Rectal smooth muscle tissue (tissue), 1 donor: ENCODE results near the gene LTBP3.
"Not testable (repeated sequence)": the region's sequence is repeated elsewhere in the genome, so short reads cannot be mapped to it uniquely, and the experiment has no call there.

Source experiments
- H3K27ac ChIP-seq: one replicate; pipeline ENCODE4 v1.7.0; 2013; ENCODE audit warnings: low read depth, low read length, inconsistent platforms
- H3K27me3 ChIP-seq: one replicate; pipeline ENCODE4 v1.7.0; 2013; ENCODE audit warnings: low read length; ENCODE audit not compliant: control insufficient read depth, insufficient read depth
- H3K36me3 ChIP-seq: one replicate; pipeline ENCODE4 v1.7.0; 2013; ENCODE audit warnings: low read length; ENCODE audit not compliant: control insufficient read depth, insufficient read depth
- H3K4me1 ChIP-seq: one replicate; pipeline ENCODE4 v1.7.0; 2013; ENCODE audit warnings: low read length; ENCODE audit not compliant: control insufficient read depth, insufficient read depth
- H3K4me3 ChIP-seq: one replicate; pipeline ENCODE4 v1.7.0; 2013; ENCODE audit warnings: low read length
- H3K9ac ChIP-seq: one replicate; pipeline ENCODE4 v1.7.0; 2013; ENCODE audit warnings: low read length

The LTBP3 gene

DNA sequence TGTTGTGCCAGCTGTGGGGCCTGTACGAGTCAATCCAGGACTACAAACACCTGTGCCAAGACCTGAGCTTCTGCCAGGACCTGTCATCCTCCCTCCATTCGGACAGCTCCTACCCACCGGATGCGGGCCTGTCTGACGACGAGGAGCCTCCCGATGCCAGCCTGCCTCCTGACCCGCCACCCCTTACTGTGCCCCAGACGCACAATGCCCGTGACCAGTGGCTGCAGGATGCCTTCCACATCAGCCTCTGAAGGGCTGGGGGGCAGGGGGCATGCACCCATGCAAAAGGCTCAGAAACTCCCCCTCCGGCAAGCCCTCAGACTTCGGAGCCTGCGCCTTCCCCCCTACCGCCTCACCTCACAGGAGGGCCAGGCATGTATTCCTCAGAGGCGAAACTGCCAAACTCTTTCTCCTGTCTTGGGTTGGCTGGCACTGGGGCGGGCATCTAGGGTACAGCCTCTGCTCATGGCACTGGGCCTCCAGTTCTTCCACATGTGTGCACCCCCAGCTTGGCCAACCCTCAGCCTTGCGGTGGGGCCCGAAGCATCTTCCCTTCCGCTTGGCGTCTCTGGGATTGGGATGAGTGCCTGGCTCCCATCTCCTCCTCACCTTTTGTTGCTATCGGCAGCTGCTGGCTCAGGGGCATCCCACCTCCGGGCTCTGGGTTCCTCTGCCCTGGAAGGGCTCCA lies 15.4 kb upstream of the LTBP3 start:
- Histone ChIP-seq H3K9ac (peak overlapping the region; percentile 24), H3K4me1 (peaks cover 44% of the 10 kb centered on the region), H3K36me3 (no peaks in the 10 kb centered on the region), H3K4me3 (peak overlapping the region; percentile 98), H3K27me3 (no peaks in the 10 kb centered on the region), H3K27ac (peak overlapping the region; percentile 87)

- Histone ChIP-seq H3K4me3 (peak within 1 kb of the TSS; percentile 98), H3K27ac (peak within 1 kb of the TSS; percentile 87), H3K4me1 (peaks cover 40% of the 10 kb centered on the region), H3K27me3 (no peaks in the 10 kb centered on the region), H3K36me3 (no peaks in the 10 kb centered on the region), H3K9ac (peak within 1 kb of the TSS; percentile 71)
Measured at GRCh38 chr11:65572356-65573051, 14.3 kb upstream of the LTBP3 start, which contains the start of gene FAM89B. Gene FAM89B, plus strand, starts transcription at chr11:65572538. Its CDS starts 132 bp downstream, at chr11:65572670.

GRCh38 chr11:65571940-65572339 lies 13.8 kb upstream of the LTBP3 start:
- H3K4me1 ChIP-seq = peaks cover 40% of the 10 kb centered on the region
- H3K36me3 ChIP-seq = no peaks in the 10 kb centered on the region
- peak overlapping the region; percentile 27 for H3K9ac ChIP-seq
- H3K27me3 ChIP-seq = no peaks in the 10 kb centered on the region
- H3K4me3 ChIP-seq = peak overlapping the region; percentile 98
- H3K27ac ChIP-seq = peak overlapping the region; percentile 87

DNA sequence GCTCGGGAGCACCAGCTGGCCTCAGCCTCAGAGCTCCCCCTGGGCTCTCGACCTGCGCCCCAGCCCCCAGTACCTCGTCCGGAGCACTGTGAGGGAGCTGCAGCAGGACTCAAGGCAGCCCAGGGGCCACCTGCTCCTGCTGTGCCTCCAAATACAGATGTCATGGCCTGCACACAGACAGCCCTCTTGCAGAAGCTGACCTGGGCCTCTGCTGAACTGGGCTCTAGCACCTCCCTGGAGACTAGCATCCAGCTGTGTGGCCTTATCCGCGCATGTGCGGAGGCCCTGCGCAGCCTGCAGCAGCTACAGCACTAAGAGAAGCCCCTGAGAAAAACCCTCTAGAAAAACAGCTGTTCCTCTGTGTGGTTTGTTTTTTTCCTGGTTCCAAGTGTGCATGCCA lies 13.3 kb upstream of the LTBP3 start:
- Histone ChIP-seq H3K4me1 (peaks cover 40% of the 10 kb centered on the region), H3K9ac (no peak overlapping the region), H3K36me3 (no peaks in the 10 kb centered on the region), H3K27ac (peak overlapping the region; percentile 87), H3K4me3 (peak overlapping the region; percentile 98), H3K27me3 (no peaks in the 10 kb centered on the region)

- no peaks in the 10 kb centered on the region for H3K36me3 ChIP-seq
- peak within 1 kb of the TSS; percentile 79 for H3K9ac ChIP-seq
- H3K4me1 ChIP-seq = peaks cover 37% of the 10 kb centered on the region
Measured at GRCh38 chr11:65569973-65570918, 12.1 kb upstream of the LTBP3 start, which contains the start of gene ZNRD2. Gene ZNRD2, plus strand, starts transcription at chr11:65570477. Its CDS starts 15 bp downstream, at chr11:65570492.

DNA sequence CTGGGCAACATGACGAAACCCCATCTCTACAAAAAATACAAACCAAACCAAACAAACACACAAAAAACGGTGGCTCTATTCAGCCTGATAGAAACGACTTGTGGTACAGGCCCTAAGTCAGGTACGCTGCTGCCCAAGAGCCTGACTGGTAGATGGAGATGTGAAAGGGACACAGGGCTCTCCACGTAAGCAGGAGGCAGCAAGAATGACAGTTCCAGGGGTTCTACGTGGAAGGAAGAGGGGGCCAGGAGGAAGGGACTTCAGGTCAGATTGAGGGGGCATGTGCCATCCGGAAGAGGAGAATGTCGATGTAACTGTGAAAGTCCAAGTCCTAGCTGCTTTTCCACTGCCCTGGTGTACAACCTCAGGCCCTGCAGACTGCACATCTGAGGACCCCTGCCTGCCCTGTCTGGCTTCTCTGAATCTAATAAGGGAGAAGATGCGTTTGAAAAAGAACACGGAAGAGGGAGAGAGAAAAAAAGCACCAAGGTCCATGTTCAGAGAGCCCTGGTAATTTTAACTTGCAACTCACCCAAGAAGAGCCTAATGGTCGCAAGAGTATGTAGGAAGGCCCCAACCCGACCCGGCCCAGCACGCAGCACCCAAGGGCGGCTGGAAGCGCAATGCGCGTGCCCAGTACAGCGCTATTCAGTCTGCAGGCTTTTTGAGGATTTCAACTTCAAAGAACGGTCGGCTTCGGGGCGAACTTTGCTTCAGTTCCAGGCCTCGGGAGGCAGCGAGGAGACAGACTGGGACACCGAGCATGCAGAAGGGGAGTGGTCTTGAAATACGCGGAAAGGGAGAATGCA lies 11.2 kb upstream of the LTBP3 start:
- Histone ChIP-seq H3K4me3 (peak overlapping the region; percentile 98), H3K9ac (peak overlapping the region; percentile 79), H3K4me1 (peaks cover 34% of the 10 kb centered on the region), H3K27me3 (no peaks in the 10 kb centered on the region), H3K27ac (peak overlapping the region; percentile 95), H3K36me3 (no peaks in the 10 kb centered on the region)

More at GRCh38 chr11:65569973-65570918, 12.1 kb upstream of the LTBP3 start, which contains the start of gene ZNRD2:
- Histone ChIP-seq H3K4me3 (peak within 1 kb of the TSS; percentile 98), H3K27ac (peak within 1 kb of the TSS; percentile 95), H3K27me3 (no peaks in the 10 kb centered on the region)

GRCh38 chr11:65565624-65566453 lies 7.7 kb upstream of the LTBP3 start:
- peaks cover 18% of the 10 kb centered on the region for H3K4me1 ChIP-seq
- H3K27ac ChIP-seq = no peak overlapping the region
- no peak overlapping the region for H3K4me3 ChIP-seq
- no peak overlapping the region for H3K9ac ChIP-seq
- no peaks in the 10 kb centered on the region for H3K27me3 ChIP-seq
- no peaks in the 10 kb centered on the region for H3K36me3 ChIP-seq

DNA sequence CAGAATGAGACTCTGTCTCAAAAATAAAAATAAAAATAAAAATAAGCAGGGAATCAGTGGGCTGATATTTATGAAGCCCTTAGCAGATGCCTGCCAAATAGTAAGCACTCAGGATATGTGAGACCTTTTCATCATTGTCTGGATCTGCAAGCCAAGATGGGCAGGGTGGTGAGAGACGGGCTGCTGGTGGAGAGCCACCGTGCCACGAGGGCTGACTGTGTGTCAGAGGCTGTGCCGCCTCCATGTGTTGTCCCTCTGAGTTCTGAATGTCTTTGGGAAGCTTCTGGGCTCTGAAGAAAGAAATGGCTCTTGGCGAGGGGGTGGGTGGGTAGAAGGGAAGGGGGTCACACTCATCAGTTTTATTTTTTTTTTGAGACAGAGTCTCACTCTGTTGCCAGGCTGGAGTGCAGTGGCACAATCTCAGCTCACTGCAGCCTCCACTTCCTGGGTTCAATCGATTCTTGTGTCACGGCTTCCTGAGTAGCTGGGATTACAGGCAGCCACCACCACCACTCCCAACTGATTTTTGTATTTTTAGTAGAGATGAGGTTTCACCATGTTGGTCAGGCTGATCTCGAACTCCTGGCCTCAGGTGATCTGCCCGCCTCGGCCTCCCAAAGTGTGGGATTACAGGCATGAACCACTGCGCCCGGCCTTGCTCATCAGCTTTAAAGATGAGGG lies 6.9 kb upstream of the LTBP3 start:
- H3K27ac ChIP-seq, H3K4me3 ChIP-seq, H3K27me3 ChIP-seq, H3K9ac ChIP-seq, H3K36me3 ChIP-seq: not testable (repeated sequence)
- peaks cover 25% of the 10 kb centered on the region for H3K4me1 ChIP-seq

GRCh38 chr11:65563601-65564000 lies 5.4 kb upstream of the LTBP3 start:
- no peak overlapping the region for H3K27ac ChIP-seq
- peak overlapping the region; percentile 27 for H3K9ac ChIP-seq
- H3K4me3 ChIP-seq = no peak overlapping the region
- peaks cover 26% of the 10 kb centered on the region for H3K4me1 ChIP-seq
- no peaks in the 10 kb centered on the region for H3K36me3 ChIP-seq
- no peaks in the 10 kb centered on the region for H3K27me3 ChIP-seq

DNA sequence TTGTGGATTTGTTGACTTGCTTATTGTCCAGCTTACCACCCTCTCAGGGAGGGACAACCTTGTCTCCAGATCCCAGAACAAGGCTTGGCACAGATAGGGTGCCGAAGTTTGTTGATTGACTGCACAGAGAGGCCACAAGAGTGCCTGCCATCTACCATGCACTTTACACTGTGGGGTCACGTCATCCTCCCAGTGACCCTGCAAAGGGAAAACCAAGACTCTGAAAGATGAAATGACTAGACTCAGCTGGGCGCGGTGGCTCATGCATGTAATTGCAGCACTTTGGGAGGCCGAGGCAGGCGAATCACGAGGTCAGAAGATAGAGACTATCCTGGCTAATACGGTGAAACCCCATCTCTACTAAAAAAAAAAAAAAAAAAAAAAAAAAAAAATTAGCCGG lies 4.6 kb upstream of the LTBP3 start:
- Histone ChIP-seq H3K9ac (no peak overlapping the region), H3K4me3 (no peak overlapping the region), H3K36me3 (no peaks in the 10 kb centered on the region), H3K27ac (no peak overlapping the region), H3K4me1 (peaks cover 22% of the 10 kb centered on the region), H3K27me3 (no peaks in the 10 kb centered on the region)
